Calu3 (cell line): ENCODE measurements around the gene TP53I11. TPM values are rescaled to one million over a fixed set of nuclear protein-coding genes. Genes with fewer than 3 reads are reported as not detected.

Experiments used
- BruUV-seq: library from RNA; stranded (reverse); fragments of 400-500 nt; replicated peaks from 2 replicates; lab custom pipeline; 2021; lab: Mats Ljungman, UMichigan
- CTCF ChIA-PET: fragments of 300-600 bp; sonication (Branson Sonifier 250); formaldehyde crosslinking; loops from one replicate; lab custom pipeline; 2022; ENCODE audit warnings: antibody characterized with exemption; lab: Charles Lee
- DNase-seq: peaks from one replicate; pipeline ENCODE4 v3.0.0; 2022
- H3K27ac Mint-ChIP-seq: one replicate; pipeline ENCODE4 v1.8.0; 2022; ENCODE audit warnings: mixed read lengths; ENCODE audit not compliant: unreplicated experiment
- H3K27me3 Mint-ChIP-seq: one replicate; pipeline ENCODE4 v1.8.0; 2022; ENCODE audit warnings: mixed read lengths; ENCODE audit not compliant: unreplicated experiment
- H3K36me3 Mint-ChIP-seq: one replicate; pipeline ENCODE4 v1.8.0; 2022; ENCODE audit warnings: mild to moderate bottlenecking, moderate library complexity, mixed read lengths; ENCODE audit not compliant: insufficient read depth, unreplicated experiment
- H3K4me1 Mint-ChIP-seq: one replicate; pipeline ENCODE4 v1.8.0; 2022; ENCODE audit warnings: mild to moderate bottlenecking, low read depth, mixed read lengths; ENCODE audit not compliant: unreplicated experiment
- H3K4me3 Mint-ChIP-seq: one replicate; pipeline ENCODE4 v1.8.0; 2022; ENCODE audit warnings: mild to moderate bottlenecking, low read depth, moderate library complexity, mixed read lengths; ENCODE audit not compliant: unreplicated experiment
- H3K9me3 Mint-ChIP-seq: one replicate; pipeline ENCODE4 v1.8.0; 2022; ENCODE audit warnings: low read depth, mixed read lengths; ENCODE audit not compliant: unreplicated experiment
- intact Hi-C: fragments of 100-400 bp; cut with micrococcal nuclease; formaldehyde crosslinking; loops from one replicate; pipeline ENCODE4 v1.10.0; 2022; ENCODE audit not compliant: unreplicated experiment
- total RNA-seq: library from RNA; stranded (reverse); gene quantifications from 2 replicates; pipeline ENCODE4 v1.2.3, GENCODE V29; 2022
- TF ChIP-seq, protein P1 (sequence below): fragments of 200-600 bp; IDR thresholded peaks from one replicate; pipeline ENCODE4 v1.8.0; 2022; ENCODE audit warnings: antibody characterized with exemption; ENCODE audit not compliant: unreplicated experiment

Gene TP53I11
- total RNA-seq, 1 experiment from 2014 or later, result 27.8 TPM

DNA sequence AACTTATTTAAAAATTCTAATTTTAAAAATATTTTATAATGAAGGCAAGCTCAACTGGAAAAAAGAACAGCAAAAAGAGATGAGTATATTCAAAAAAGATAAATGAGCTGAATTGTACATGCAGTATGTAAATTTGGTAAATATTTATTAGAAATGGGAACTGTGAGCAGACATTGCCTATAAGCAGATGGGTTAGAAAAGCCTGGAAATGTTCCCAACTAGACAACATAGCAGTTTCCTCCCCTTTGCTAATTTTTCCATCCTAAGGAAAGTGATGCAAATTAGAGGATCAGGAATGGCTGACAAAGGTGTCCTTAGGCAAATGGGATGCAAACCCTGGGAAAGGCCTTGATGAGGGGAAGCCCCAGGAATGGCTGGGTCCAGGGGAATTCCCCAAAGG is 37.2 kb downstream of the TP53I11 start:
- Mint-ChIP-seq H3K4me1 (no peaks in the 10 kb centered on the region), H3K4me3 (no peak overlapping the region), H3K27me3 (peaks cover 72% of the 10 kb centered on the region), H3K36me3 (no peaks in the 10 kb centered on the region), H3K9me3 (no peaks in the 10 kb centered on the region), H3K27ac (no peak overlapping the region)
- no peak for DNase-seq
- CTCF ChIA-PET, result no interaction called here
- intact Hi-C loops, result loop anchor here (5.0 kb wide), 1 partner anchor 136 kb away; no protein-coding TSS in a partner anchor
- TF ChIP-seq, protein P1, sequence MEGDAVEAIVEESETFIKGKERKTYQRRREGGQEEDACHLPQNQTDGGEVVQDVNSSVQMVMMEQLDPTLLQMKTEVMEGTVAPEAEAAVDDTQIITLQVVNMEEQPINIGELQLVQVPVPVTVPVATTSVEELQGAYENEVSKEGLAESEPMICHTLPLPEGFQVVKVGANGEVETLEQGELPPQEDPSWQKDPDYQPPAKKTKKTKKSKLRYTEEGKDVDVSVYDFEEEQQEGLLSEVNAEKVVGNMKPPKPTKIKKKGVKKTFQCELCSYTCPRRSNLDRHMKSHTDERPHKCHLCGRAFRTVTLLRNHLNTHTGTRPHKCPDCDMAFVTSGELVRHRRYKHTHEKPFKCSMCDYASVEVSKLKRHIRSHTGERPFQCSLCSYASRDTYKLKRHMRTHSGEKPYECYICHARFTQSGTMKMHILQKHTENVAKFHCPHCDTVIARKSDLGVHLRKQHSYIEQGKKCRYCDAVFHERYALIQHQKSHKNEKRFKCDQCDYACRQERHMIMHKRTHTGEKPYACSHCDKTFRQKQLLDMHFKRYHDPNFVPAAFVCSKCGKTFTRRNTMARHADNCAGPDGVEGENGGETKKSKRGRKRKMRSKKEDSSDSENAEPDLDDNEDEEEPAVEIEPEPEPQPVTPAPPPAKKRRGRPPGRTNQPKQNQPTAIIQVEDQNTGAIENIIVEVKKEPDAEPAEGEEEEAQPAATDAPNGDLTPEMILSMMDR, result no peak
- no TSS peak for BruUV-seq

DNA sequence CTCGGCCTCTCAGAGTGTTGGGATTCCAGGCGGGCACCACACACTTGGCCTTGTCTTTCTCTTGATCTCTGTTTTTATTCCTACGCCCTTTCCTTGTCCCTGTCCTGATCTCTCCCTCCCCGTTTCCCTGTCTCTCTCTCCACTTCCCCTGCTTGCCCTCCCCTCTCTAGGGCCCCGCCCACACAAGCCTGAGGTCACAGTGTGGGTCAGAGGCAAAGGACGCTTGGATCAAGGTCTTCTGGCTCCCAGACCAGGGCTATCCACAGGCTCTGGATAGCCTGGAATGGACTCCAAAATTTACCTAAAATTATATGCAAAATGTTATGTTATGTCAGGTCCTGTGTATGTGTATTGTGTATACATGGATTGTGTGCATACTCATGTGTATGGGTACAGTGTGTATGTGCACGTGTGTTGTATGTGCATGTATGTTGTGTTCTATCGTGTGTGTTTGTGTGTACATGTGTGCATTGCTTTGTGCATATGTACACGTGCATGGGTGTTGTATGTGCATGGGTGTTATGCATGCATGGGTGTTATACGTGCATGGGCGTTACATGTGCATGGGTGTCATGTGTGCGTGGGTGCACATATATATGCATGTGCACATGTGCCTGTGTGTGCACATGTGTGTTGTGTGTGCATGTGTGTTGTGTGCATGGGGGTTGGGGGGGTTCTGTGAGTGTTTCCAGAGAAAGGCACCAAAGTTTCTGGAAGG is 38.3 kb downstream of the TP53I11 start:
- BruUV-seq, result no TSS peak
- intact Hi-C loops, result loop anchor here (5.0 kb wide), 1 partner anchor 135 kb away; no protein-coding TSS in a partner anchor
- no peaks in the 10 kb centered on the region for H3K4me1 Mint-ChIP-seq
- peaks cover 72% of the 10 kb centered on the region for H3K27me3 Mint-ChIP-seq
- no peak overlapping the region for H3K27ac Mint-ChIP-seq
- CTCF ChIA-PET, result interaction anchor here (0.6 to 1.6 kb wide), 4 partner anchors 10 to 295 kb away, joined by 4 to 8 read pairs (median 4); no protein-coding TSS in a partner anchor
- no peaks in the 10 kb centered on the region for H3K9me3 Mint-ChIP-seq
- H3K36me3 Mint-ChIP-seq, result no peaks in the 10 kb centered on the region
- TF ChIP-seq, protein P1, result no peak
- DNase-seq, result no peak
- no peak overlapping the region for H3K4me3 Mint-ChIP-seq

DNA sequence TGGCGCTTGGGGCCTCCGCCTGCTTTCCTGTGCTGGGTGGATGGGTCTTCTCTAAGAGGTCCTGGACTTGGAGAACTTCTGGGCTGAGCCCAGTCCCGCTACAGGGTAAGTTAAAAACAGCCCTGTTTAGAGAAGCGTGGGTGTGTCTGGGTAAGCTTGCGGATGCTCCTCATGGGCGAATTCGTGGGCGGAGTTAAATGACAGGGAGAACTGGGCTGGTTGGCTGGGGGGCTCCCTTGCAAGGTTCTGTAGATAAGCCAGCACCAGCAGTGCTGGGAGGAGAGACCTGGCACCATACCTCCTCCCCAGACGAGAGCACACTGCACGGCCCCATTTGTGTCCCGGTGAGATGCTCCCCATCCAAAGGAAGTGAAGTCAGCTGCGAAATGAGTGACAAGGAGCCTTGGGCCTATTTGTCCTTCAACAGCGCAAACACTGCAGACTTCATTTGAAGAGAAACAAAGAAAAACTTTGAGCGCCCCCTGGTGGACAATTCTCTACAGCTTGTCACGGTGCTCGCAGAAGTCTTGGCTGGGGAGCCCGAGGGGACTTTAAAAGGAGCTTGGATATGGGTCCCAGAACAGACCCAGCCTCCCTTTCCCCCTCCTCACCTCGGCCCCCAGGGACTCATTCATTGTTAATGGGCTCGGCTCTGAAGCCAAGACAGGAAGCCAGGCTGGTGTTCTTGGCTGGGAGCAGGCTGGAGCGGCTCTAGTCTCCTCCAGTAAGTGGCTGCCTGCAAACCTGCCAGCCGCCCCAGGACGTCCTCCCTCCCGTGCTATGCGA is 39.5 kb downstream of the TP53I11 start:
- intact Hi-C loops, result loop anchor here (1.0 to 5.0 kb wide), 3 partner anchors 134 to 290 kb away; no protein-coding TSS in a partner anchor
- Mint-ChIP-seq H3K27me3 (peaks cover 73% of the 10 kb centered on the region), H3K9me3 (no peaks in the 10 kb centered on the region), H3K27ac (no peak overlapping the region), H3K36me3 (no peaks in the 10 kb centered on the region), H3K4me1 (no peaks in the 10 kb centered on the region), H3K4me3 (no peak overlapping the region)
- BruUV-seq, result no TSS peak
- TF ChIP-seq, protein P1, result peak; percentile 77
- CTCF ChIA-PET, result interaction anchor here (0.7 to 1.6 kb wide), 13 partner anchors 9 to 828 kb away, joined by 3 to 8 read pairs (median 3); no protein-coding TSS in a partner anchor
- peak; percentile 90 for DNase-seq

DNA sequence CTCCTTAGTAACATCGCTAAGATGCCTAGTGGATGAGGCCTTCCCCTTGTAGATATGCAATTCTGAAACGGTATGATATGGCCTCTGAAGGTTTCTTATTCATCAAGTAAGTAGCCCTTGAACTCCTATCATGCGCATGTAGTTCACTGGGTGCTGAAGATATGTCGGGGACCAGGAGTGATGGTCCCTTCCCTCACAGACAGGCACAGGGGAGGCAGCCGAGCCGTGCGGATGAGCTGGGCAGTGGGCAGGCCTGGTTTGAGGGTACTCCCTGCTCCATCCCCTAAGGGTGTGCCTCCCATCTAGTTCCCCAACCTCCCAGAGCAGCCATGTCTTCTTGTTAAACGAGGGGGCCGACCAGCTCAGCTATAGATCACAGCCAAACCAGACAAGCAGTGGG is 40.1 kb downstream of the TP53I11 start:
- H3K4me3 Mint-ChIP-seq, result no peak overlapping the region
- no peak overlapping the region for H3K27ac Mint-ChIP-seq
- no peaks in the 10 kb centered on the region for H3K9me3 Mint-ChIP-seq
- peaks cover 74% of the 10 kb centered on the region for H3K27me3 Mint-ChIP-seq
- CTCF ChIA-PET, result interaction anchor here (1.1 to 1.5 kb wide), 5 partner anchors 15 to 289 kb away, joined by 3 to 4 read pairs (median 4); no protein-coding TSS in a partner anchor
- intact Hi-C loops, result loop anchor here (5.0 kb wide), 1 partner anchor 133 kb away; no protein-coding TSS in a partner anchor
- H3K36me3 Mint-ChIP-seq, result no peaks in the 10 kb centered on the region
- TF ChIP-seq, protein P1, result no peak
- no peak for DNase-seq
- H3K4me1 Mint-ChIP-seq, result no peaks in the 10 kb centered on the region
- BruUV-seq, result no TSS peak
